ENCODE results near the gene BMI1.

DNA sequence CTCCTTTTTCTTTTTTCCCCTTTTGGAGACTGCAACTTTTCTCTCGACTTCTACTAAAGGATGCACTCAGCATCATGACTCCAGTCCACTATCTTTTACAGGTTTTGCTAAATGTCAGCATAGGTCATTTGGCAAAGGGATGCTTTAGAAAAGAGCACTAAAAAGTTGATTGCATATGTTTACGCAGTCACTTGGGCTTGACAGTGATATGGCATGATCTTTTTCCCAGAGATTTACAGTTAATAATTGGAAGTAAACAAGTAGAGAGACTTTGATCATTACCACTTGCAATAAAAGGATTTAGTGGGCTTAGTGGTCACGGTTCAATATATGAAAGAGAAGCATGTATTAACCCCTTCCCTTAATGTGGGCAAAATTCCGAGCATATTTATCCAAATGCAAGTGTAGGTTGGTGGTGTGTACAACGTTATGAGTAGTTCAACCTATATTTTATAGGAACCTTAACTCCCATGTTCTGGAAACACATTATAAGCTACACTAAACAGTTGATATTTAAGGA is 1.8 kb downstream of the BMI1 start:
- TF ChIP-seq, protein P1, sequence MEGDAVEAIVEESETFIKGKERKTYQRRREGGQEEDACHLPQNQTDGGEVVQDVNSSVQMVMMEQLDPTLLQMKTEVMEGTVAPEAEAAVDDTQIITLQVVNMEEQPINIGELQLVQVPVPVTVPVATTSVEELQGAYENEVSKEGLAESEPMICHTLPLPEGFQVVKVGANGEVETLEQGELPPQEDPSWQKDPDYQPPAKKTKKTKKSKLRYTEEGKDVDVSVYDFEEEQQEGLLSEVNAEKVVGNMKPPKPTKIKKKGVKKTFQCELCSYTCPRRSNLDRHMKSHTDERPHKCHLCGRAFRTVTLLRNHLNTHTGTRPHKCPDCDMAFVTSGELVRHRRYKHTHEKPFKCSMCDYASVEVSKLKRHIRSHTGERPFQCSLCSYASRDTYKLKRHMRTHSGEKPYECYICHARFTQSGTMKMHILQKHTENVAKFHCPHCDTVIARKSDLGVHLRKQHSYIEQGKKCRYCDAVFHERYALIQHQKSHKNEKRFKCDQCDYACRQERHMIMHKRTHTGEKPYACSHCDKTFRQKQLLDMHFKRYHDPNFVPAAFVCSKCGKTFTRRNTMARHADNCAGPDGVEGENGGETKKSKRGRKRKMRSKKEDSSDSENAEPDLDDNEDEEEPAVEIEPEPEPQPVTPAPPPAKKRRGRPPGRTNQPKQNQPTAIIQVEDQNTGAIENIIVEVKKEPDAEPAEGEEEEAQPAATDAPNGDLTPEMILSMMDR (IDR thresholded peaks at IDR 0.05): no peak
- TF ChIP-seq EP300 (IDR thresholded peaks at IDR 0.05): no peak
- no peak for TF ChIP-seq POLR2A (IDR thresholded peaks at IDR 0.05)
